ENCODE results near the gene EXOC3. TPM values are rescaled to one million over a fixed set of nuclear protein-coding genes. Genes with fewer than 3 reads are reported as not detected.

EXOC3 gene
- total and polyA plus RNA-seq, 2 of the 4 experiments (the other 2 are of a cell fraction): 35.1 to 47.5 TPM

GRCh38 chr5:497090-497700, 54.2 kb downstream of the EXOC3 start:
- Histone ChIP-seq H2BK5ac (ENCODE audit: low read depth, low read length, poor library complexity, severe bottlenecking) (no peak overlapping the region), H3K18ac (ENCODE audit: low read depth, low read length) (no peak overlapping the region), H3K9me3 (ENCODE audit: control insufficient read depth, insufficient read depth, low read length) (no peaks in the 10 kb centered on the region), H3K36me3 (ENCODE audit: control insufficient read depth, insufficient read depth, low read length) (no peaks in the 10 kb centered on the region), H3K27me3 (ENCODE audit: control insufficient read depth, insufficient read depth, low read length) (peaks cover 57% of the 10 kb centered on the region), H2BK15ac (ENCODE audit: low read depth, low read length) (no peak overlapping the region), H3K9ac (ENCODE audit: low read depth, low read length) (no peak overlapping the region), H3K9me1 (ENCODE audit: insufficient read depth, low read length) (no peaks in the 10 kb centered on the region), H3K56ac (ENCODE audit: extremely low read depth, insufficient read depth, low read length) (no peak overlapping the region), H3K4me2 (ENCODE audit: low read depth, low read length) (no peak overlapping the region), H4K8ac (ENCODE audit: low read depth in 2 of 2, low read length in 2 of 2) (no peak overlapping the region), H2BK20ac (ENCODE audit: low read depth, low read length) (no peak overlapping the region), H3K27ac (ENCODE audit: insufficient read depth, low read length) (no peak overlapping the region), H4K20me1 (ENCODE audit: insufficient read depth, low read length) (no peaks in the 10 kb centered on the region), H3K23ac (ENCODE audit: low read depth, low read length) (no peak overlapping the region), H2BK120ac (ENCODE audit: low read depth, low read length) (no peak overlapping the region), H2AK9ac (replicated peaks; ENCODE audit: low read depth, low read length, poor library complexity) (no peak overlapping the region), H2AFZ (replicated peaks; ENCODE audit: low read length, poor library complexity) (no peak overlapping the region), H4K5ac (ENCODE audit: low read depth, low read length) (no peak overlapping the region), H3K4me3 (ENCODE audit: insufficient read depth, low read depth, low read length) (no peak overlapping the region), H3K4me1 (ENCODE audit: control insufficient read depth, insufficient read depth, low read length) (no peaks in the 10 kb centered on the region), H3K79me1 (ENCODE audit: low read depth in 1 of 2, low read length in 2 of 2) (no peaks in the 10 kb centered on the region), H3K4ac (ENCODE audit: low read depth, low read length) (no peak overlapping the region), H3K14ac (replicated peaks; ENCODE audit: low read depth, low read length) (no peak overlapping the region), H2AK5ac (ENCODE audit: low read depth, low read length) (no peak overlapping the region), H4K91ac (ENCODE audit: insufficient read depth, low read depth, low read length) (no peak overlapping the region)
- in situ Hi-C loops (cut with MboI; ENCODE audit: low sequenced_read_pairs): no loop called here
- 73% methylated on average over 13 of the region's 22 CpGs; no CpG with 5 or more reads in 1 of the 2 experiments for WGBS, 2 experiments (ENCODE audit: extremely low coverage in 2 of 2, insufficient read length in 1 of 2)
- ATAC-seq (ENCODE audit: low read depth) (no peak), DNase-seq (no peak)
- POLR2A ChIA-PET (ENCODE audit: unreplicated experiment): no interaction called here
- intact Hi-C loops (cut with micrococcal nuclease): no loop called here
- dilution Hi-C loops (cut with HindIII; ENCODE audit: low sequenced_read_pairs, unreplicated experiment): no loop called here
- CTCF ChIA-PET: no interaction called here
- no TSS peak for BruUV-seq (replicated peaks)
- TF ChIP-seq, protein P1, sequence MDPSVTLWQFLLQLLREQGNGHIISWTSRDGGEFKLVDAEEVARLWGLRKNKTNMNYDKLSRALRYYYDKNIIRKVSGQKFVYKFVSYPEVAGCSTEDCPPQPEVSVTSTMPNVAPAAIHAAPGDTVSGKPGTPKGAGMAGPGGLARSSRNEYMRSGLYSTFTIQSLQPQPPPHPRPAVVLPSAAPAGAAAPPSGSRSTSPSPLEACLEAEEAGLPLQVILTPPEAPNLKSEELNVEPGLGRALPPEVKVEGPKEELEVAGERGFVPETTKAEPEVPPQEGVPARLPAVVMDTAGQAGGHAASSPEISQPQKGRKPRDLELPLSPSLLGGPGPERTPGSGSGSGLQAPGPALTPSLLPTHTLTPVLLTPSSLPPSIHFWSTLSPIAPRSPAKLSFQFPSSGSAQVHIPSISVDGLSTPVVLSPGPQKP (IDR thresholded peaks at IDR 0.05; ENCODE audit: borderline replicate concordance, low read depth, low read length): no peak
- TF ChIP-seq BHLHE40 (IDR thresholded peaks at IDR 0.05; ENCODE audit: low read depth, low read length) (no peak), SMC3 (IDR thresholded peaks at IDR 0.05; ENCODE audit: low read depth, low read length) (no peak), POLR2A (IDR thresholded peaks at IDR 0.05; ENCODE audit: low read depth, low read length) (no peak), CTCF (conservative IDR thresholded peaks at IDR 0.05; ENCODE audit: low read depth, low read length) (no peak), RAD21 (IDR thresholded peaks at IDR 0.05; ENCODE audit: low read length) (no peak), USF2 (IDR thresholded peaks at IDR 0.05; ENCODE audit: low read depth, low read length) (no peak), CHD1 (IDR thresholded peaks at IDR 0.05; ENCODE audit: low read depth, low read length) (no peak), CEBPB (IDR thresholded peaks at IDR 0.05; ENCODE audit: low read depth, low read length) (no peak), MXI1 (IDR thresholded peaks at IDR 0.05; ENCODE audit: borderline replicate concordance, low read depth, low read length) (no peak), MAZ (IDR thresholded peaks at IDR 0.05; ENCODE audit: borderline replicate concordance, low read depth, low read length) (no peak), NFE2L2 (IDR thresholded peaks at IDR 0.05; ENCODE audit: low read depth, low read length) (no peak), RCOR1 (IDR thresholded peaks at IDR 0.05; ENCODE audit: insufficient replicate concordance, low read length) (no peak), RFX5 (IDR thresholded peaks at IDR 0.05; ENCODE audit: low read depth, low read length) (no peak), FOS (IDR thresholded peaks at IDR 0.05; ENCODE audit: low read depth, low read length) (no peak)
